WTC11 (cell line): ENCODE measurements around the gene KHDC4.

Experiments used
- FOXP1 ChIP-seq: sonication (generic); formaldehyde crosslinking; IDR thresholded peaks from 2 replicates; pipeline ENCODE4 v1.8.0; 2022; ENCODE audit warnings: missing genetic modification reagents, mild to moderate bottlenecking, moderate library complexity, borderline replicate concordance
- TF ChIP-seq, protein P1 (sequence below): fragments of 250-450 bp; sonication (Bioruptor Pico); IDR thresholded peaks from 2 replicates; pipeline ENCODE4 v1.8.0; 2021; ENCODE audit warnings: mild to moderate bottlenecking

DNA sequence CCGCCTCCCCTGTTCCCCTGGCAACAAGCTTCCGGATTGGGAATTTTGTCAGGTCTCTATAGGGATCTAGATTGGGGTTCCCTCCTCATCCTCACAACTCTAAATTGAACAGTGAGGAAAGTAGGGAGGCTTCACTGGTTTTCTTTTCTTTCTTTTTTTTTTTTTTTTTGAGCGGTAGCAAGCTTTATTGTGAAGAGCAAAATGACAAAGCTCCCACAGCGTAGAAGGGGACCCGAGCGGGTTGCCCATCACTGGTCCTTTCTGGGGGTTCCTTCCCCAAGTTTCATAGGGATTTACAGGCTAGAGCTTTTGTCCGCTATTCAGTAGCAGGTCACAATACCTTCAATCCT is 33.8 kb upstream of the KHDC4 start:
- TF ChIP-seq, protein P1, sequence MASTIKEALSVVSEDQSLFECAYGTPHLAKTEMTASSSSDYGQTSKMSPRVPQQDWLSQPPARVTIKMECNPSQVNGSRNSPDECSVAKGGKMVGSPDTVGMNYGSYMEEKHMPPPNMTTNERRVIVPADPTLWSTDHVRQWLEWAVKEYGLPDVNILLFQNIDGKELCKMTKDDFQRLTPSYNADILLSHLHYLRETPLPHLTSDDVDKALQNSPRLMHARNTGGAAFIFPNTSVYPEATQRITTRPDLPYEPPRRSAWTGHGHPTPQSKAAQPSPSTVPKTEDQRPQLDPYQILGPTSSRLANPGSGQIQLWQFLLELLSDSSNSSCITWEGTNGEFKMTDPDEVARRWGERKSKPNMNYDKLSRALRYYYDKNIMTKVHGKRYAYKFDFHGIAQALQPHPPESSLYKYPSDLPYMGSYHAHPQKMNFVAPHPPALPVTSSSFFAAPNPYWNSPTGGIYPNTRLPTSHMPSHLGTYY (CRISPR knock-in tag) = no peak
- TF ChIP-seq FOXP1 (CRISPR knock-in tag) = no peak
